H1 (cell line): ENCODE results near the gene ADPRS. TPM values are rescaled to one million over a fixed set of nuclear protein-coding genes. Genes with fewer than 3 reads are reported as not detected.

Experiments used
- CHD1 ChIP-seq: IDR thresholded peaks from 2 replicates; pipeline ENCODE4 v1.6.1; 2012; ENCODE audit warnings: low read depth, low read length, improper control_type of control experiment
- EGR1 ChIP-seq: IDR thresholded peaks from 2 replicates; pipeline ENCODE4 v1.6.1; 2011; ENCODE audit warnings: low read depth, low read length, borderline replicate concordance
- GABPA ChIP-seq: IDR thresholded peaks from 2 replicates; pipeline ENCODE4 v1.6.1; 2011; ENCODE audit warnings: mild to moderate bottlenecking, low read length, moderate library complexity, borderline replicate concordance; ENCODE audit not compliant: insufficient read depth
- GTF2F1 ChIP-seq: IDR thresholded peaks from 2 replicates; pipeline ENCODE4 v1.6.1; 2012; ENCODE audit warnings: low read depth, low read length, improper control_type of control experiment, borderline replicate concordance
- KDM4A ChIP-seq: IDR thresholded peaks from one replicate; pipeline ENCODE4 v1.7.1; 2012; ENCODE audit warnings: low read depth, mild to moderate bottlenecking, moderate library complexity, low read length, inconsistent platforms; ENCODE audit not compliant: severe bottlenecking
- KDM5A ChIP-seq: fragments of 200-600 bp; IDR thresholded peaks from 2 replicates; pipeline ENCODE4 v1.7.1; 2012; ENCODE audit warnings: mild to moderate bottlenecking, low read length, inconsistent platforms, mixed read lengths
- NANOG ChIP-seq: IDR thresholded peaks from 2 replicates; pipeline ENCODE4 v1.6.1; 2011; ENCODE audit warnings: low read length, low read depth, mild to moderate bottlenecking, inconsistent platforms; ENCODE audit not compliant: insufficient read depth, poor library complexity, severe bottlenecking
- SIX5 ChIP-seq: IDR thresholded peaks from 2 replicates; pipeline ENCODE4 v1.6.1; 2011; ENCODE audit warnings: mild to moderate bottlenecking, low read depth, low read length
- SP2 ChIP-seq: IDR thresholded peaks from 2 replicates; pipeline ENCODE4 v1.6.1; 2012; ENCODE audit warnings: mild to moderate bottlenecking, low read length, inconsistent platforms
- polyA plus RNA-seq, 7 experiments: library from polyadenylated mRNA; depleted of rRNA in 3 of 7; stranded (reverse) in 5 of 7; unstranded in 2 of 7; fragments of >200 nt in 5 of 7; fragments of 200-250 nt in 2 of 7; gene quantifications; 1 replicate in 5 of 7; 2 replicates in 1 of 7; 4 replicates in 1 of 7; pipeline versions ENCODE4 v1.2.1 to v1.2.3, GENCODE V29; 2011 to 2013; ENCODE audit warnings: missing spikeins in 2 of 7, mixed read lengths in 2 of 7
- total RNA-seq: library from RNA; stranded (reverse); fragmentation: NEBNext Ultra II Directional; extraction: Animal tissue kit (Norgen Biotek cat#: 25700); gene quantifications from 2 replicates; pipeline ENCODE4 v1.2.1, GENCODE V29; 2021
- TF ChIP-seq, protein P1 (sequence below): fragments of 300-600 bp; sonication (generic); IDR thresholded peaks from 2 replicates; pipeline ENCODE4 v1.7.1; 2012; ENCODE audit warnings: low read length, moderate library complexity, mild to moderate bottlenecking, inconsistent platforms; ENCODE audit not compliant: insufficient replicate concordance
- TF ChIP-seq, protein P2 (sequence below): IDR thresholded peaks from 2 replicates; pipeline ENCODE4 v1.6.1; 2012; ENCODE audit warnings: inconsistent platforms

The ADPRS gene
- total and polyA plus RNA-seq, 2 of the 8 experiments (the other 6 are each of a cell fraction or from before 2014, with no cell fraction given) = 22.9 to 38.1 TPM

DNA sequence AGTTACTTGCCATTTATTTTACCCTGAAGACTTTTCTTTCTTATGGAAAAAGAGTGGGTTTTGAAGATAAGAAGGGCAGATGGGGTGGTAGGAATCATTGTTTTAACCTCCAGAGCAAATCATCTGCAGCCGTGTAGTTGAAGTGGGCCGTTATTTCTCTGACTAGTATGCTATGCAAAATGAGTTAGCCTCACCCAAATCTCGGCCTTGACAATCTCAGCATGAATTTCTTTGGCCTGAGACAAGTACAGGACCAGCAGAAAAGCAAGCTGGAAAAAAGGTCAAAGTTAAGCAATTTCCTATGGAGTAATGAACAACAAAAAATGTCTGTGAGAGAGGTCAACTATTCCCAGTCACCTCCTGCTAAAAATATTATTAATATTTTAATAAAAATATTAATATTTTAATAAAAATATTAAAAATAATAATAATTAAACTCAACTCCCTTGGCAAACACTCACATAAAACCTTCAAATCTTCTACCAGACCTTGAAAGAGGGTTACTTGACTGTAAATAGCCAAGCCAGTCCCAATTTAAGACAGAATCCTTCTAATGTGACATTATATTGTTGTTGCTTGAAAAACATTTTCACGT, 11.6 kb upstream of the ADPRS start (continued):
- TF ChIP-seq, protein P1, sequence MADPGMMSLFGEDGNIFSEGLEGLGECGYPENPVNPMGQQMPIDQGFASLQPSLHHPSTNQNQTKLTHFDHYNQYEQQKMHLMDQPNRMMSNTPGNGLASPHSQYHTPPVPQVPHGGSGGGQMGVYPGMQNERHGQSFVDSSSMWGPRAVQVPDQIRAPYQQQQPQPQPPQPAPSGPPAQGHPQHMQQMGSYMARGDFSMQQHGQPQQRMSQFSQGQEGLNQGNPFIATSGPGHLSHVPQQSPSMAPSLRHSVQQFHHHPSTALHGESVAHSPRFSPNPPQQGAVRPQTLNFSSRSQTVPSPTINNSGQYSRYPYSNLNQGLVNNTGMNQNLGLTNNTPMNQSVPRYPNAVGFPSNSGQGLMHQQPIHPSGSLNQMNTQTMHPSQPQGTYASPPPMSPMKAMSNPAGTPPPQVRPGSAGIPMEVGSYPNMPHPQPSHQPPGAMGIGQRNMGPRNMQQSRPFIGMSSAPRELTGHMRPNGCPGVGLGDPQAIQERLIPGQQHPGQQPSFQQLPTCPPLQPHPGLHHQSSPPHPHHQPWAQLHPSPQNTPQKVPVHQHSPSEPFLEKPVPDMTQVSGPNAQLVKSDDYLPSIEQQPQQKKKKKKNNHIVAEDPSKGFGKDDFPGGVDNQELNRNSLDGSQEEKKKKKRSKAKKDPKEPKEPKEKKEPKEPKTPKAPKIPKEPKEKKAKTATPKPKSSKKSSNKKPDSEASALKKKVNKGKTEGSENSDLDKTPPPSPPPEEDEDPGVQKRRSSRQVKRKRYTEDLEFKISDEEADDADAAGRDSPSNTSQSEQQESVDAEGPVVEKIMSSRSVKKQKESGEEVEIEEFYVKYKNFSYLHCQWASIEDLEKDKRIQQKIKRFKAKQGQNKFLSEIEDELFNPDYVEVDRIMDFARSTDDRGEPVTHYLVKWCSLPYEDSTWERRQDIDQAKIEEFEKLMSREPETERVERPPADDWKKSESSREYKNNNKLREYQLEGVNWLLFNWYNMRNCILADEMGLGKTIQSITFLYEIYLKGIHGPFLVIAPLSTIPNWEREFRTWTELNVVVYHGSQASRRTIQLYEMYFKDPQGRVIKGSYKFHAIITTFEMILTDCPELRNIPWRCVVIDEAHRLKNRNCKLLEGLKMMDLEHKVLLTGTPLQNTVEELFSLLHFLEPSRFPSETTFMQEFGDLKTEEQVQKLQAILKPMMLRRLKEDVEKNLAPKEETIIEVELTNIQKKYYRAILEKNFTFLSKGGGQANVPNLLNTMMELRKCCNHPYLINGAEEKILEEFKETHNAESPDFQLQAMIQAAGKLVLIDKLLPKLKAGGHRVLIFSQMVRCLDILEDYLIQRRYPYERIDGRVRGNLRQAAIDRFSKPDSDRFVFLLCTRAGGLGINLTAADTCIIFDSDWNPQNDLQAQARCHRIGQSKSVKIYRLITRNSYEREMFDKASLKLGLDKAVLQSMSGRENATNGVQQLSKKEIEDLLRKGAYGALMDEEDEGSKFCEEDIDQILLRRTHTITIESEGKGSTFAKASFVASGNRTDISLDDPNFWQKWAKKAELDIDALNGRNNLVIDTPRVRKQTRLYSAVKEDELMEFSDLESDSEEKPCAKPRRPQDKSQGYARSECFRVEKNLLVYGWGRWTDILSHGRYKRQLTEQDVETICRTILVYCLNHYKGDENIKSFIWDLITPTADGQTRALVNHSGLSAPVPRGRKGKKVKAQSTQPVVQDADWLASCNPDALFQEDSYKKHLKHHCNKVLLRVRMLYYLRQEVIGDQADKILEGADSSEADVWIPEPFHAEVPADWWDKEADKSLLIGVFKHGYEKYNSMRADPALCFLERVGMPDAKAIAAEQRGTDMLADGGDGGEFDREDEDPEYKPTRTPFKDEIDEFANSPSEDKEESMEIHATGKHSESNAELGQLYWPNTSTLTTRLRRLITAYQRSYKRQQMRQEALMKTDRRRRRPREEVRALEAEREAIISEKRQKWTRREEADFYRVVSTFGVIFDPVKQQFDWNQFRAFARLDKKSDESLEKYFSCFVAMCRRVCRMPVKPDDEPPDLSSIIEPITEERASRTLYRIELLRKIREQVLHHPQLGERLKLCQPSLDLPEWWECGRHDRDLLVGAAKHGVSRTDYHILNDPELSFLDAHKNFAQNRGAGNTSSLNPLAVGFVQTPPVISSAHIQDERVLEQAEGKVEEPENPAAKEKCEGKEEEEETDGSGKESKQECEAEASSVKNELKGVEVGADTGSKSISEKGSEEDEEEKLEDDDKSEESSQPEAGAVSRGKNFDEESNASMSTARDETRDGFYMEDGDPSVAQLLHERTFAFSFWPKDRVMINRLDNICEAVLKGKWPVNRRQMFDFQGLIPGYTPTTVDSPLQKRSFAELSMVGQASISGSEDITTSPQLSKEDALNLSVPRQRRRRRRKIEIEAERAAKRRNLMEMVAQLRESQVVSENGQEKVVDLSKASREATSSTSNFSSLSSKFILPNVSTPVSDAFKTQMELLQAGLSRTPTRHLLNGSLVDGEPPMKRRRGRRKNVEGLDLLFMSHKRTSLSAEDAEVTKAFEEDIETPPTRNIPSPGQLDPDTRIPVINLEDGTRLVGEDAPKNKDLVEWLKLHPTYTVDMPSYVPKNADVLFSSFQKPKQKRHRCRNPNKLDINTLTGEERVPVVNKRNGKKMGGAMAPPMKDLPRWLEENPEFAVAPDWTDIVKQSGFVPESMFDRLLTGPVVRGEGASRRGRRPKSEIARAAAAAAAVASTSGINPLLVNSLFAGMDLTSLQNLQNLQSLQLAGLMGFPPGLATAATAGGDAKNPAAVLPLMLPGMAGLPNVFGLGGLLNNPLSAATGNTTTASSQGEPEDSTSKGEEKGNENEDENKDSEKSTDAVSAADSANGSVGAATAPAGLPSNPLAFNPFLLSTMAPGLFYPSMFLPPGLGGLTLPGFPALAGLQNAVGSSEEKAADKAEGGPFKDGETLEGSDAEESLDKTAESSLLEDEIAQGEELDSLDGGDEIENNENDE = no peak
- no peak for TF ChIP-seq SIX5
- TF ChIP-seq EGR1 = no peak
- no peak for TF ChIP-seq KDM4A
- TF ChIP-seq CHD1 = no peak
- TF ChIP-seq, protein P2, sequence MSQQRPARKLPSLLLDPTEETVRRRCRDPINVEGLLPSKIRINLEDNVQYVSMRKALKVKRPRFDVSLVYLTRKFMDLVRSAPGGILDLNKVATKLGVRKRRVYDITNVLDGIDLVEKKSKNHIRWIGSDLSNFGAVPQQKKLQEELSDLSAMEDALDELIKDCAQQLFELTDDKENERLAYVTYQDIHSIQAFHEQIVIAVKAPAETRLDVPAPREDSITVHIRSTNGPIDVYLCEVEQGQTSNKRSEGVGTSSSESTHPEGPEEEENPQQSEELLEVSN = no peak
- TF ChIP-seq GABPA = no peak
- no peak for TF ChIP-seq NANOG
- no peak for TF ChIP-seq SP2
- TF ChIP-seq KDM5A = no peak
- TF ChIP-seq GTF2F1 = no peak
